ENCODE results near the gene NR2C2AP. TPM values are rescaled to one million over a fixed set of nuclear protein-coding genes. Genes with fewer than 3 reads are reported as not detected.

NR2C2AP gene
- total RNA-seq, 8 experiments from 2014 or later: 8.7 to 26.0 (median 11.8) TPM

- 73 to 98% (median 83%) methylated on average over 2 to 6 of the region's 13 CpGs; no CpG with 5 or more reads in 6 of the 10 experiments for WGBS, 10 experiments
- ATAC-seq (replicated peaks in 6 of 8): no peak
- H3K27ac ChIP-seq: no peak overlapping the region
- in situ Hi-C loops (cut with MboI; ENCODE audit: low pct_unique_long_range_greater_than_20kb in 2 of 9, low sequenced_read_pairs in 9 of 9, unreplicated experiment in 9 of 9): loop anchor here in 1 of 9 experiments (25.0 kb wide), 1 partner anchor 334 kb away; no protein-coding TSS in a partner anchor
- H3K4me3 ChIP-seq: no peak overlapping the region
- no peaks in the 10 kb centered on the region for H3K4me1 ChIP-seq (replicated peaks in 1 of 2)
These were observed 50.4 kb downstream of the NR2C2AP start for GRCh38 chr19:19152668-19153384.

GRCh38 chr19:19151418-19151817 lies 51.8 kb downstream of the NR2C2AP start:
- Histone ChIP-seq H3K27ac (no peak overlapping the region), H3K4me1 (replicated peaks in 1 of 2) (no peaks in the 10 kb centered on the region), H3K4me3 (no peak overlapping the region)
- 66 to 100% (median 68%) methylated on average over 2 to 5 of the region's 11 CpGs; no CpG with 5 or more reads in 7 of the 10 experiments for WGBS, 10 experiments
- peak in 1 of 8 experiments; percentile 23 for ATAC-seq (replicated peaks in 6 of 8)
- in situ Hi-C loops (cut with MboI; ENCODE audit: low pct_unique_long_range_greater_than_20kb in 2 of 9, low sequenced_read_pairs in 9 of 9, unreplicated experiment in 9 of 9): loop anchor here in 1 of 9 experiments (25.0 kb wide), 1 partner anchor 336 kb away; no protein-coding TSS in a partner anchor

Other genes starting within 250 kb of the NR2C2AP start
- gene SUGP2, start 169.9 kb downstream of the NR2C2AP start, total RNA-seq: 100 to 1,000 TPM in 2 of 8 experiments, 10 to 100 TPM in 6; 36.4 to 126 (median 63.2) TPM
- gene ARMC6, start 169.8 kb downstream of the NR2C2AP start, total RNA-seq: 10 to 100 TPM; 23.0 to 44.6 (median 30.3) TPM
- 10 to 100 TPM in 1 of 8 experiments, 1 to 10 TPM in 7; 3.8 to 15.6 (median 7.9) TPM for gene SLC25A42, start 139.4 kb downstream of the NR2C2AP start, total RNA-seq
- gene TMEM161A, start 64.9 kb downstream of the NR2C2AP start, total RNA-seq: 10 to 100 TPM; 12.7 to 34.7 (median 17.6) TPM
- gene MEF2B, start 33.2 kb downstream of the NR2C2AP start, total RNA-seq: 1 to 10 TPM in 2 of 8 experiments, under 1 TPM in 5, not detected in 1; 0.20 to 2.5 (median 0.66) TPM
- gene BORCS8, start 11.3 kb downstream of the NR2C2AP start, total RNA-seq: 10 to 100 TPM; 15.3 to 25.8 (median 19.8) TPM
- gene RFXANK, start 11.2 kb downstream of the NR2C2AP start, total RNA-seq: 100 to 1,000 TPM in 2 of 8 experiments, 10 to 100 TPM in 6; 43.6 to 172 (median 88.6) TPM
- gene NCAN, start 8.5 kb upstream of the NR2C2AP start, total RNA-seq: 100 to 1,000 TPM in 1 of 8 experiments, 10 to 100 TPM in 6, 1 to 10 TPM in 1; 7.1 to 211 (median 27.4) TPM
- 1 to 10 TPM in 3 of 8 experiments, under 1 TPM in 5; 0.16 to 1.7 (median 0.78) TPM for gene TM6SF2, start 69.9 kb upstream of the NR2C2AP start, total RNA-seq
- 10 to 100 TPM; 27.6 to 66.0 (median 42.5) TPM for gene SUGP1, start 117.1 kb upstream of the NR2C2AP start, total RNA-seq
- gene MAU2, start 117.4 kb upstream of the NR2C2AP start, total RNA-seq: 10 to 100 TPM; 17.7 to 67.6 (median 27.4) TPM
- gene GATAD2A, start 202.3 kb upstream of the NR2C2AP start, total RNA-seq: 10 to 100 TPM; 23.9 to 65.0 (median 39.6) TPM

Data from motor neuron (in vitro differentiated cells).